ENCODE measurements around the gene SCYL1.

SCYL1 gene

DNA sequence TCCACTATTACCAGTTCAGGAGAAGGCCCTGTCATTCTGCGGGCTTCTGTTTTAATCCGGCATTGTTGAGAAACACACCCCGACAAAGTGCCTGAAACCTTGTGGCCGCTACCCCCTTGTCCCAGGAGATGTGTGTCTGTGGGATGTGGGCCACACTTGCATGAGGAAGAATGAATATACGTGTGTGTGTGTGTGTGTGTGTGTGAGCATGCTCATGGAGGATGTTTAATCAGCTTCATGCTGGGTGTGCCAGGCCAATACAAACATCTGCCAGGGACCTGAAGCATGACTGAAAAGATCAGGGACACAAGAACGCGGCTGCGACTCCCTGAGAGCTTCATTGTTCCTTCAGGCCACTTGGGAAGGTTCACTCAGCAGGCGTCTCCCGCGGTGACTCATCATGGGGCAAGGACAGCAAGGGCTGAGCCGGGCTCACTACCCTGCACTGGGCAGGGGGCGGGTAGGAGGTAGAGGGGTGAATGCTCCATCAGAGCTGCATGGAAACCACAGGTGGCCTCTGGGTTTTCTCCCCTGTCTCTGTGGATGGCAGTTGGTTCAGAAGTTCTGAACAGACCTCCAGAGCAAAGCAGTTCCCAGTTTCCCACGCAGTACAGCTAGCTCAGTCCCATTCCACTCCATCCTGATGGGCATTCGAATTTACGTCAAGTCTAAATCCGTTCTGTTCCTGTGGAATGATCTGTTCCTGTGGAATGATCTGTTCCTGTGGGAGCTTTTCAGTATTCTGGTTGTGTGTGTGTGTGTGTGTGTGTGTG is 33.1 kb upstream of the SCYL1 start:
- intact Hi-C loops (cut with DNase I) = no loop called here
- DNase-seq = peak in 34 of 42 donors; percentile 50 to 91 (median 67)

DNA sequence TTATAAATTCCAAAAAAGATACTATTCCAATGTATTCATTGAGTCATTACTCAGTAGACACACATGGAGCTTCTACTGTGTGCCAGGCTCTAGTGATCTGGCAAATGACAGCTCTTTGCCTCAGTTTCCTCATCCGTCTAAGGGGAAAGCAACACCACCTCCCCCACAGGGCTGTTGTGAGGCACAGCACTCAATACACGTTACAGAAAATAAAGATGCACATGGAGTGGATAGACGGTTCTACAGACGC is 32.6 kb upstream of the SCYL1 start:
- no peak for DNase-seq
- intact Hi-C loops (cut with DNase I) = no loop called here

DNA sequence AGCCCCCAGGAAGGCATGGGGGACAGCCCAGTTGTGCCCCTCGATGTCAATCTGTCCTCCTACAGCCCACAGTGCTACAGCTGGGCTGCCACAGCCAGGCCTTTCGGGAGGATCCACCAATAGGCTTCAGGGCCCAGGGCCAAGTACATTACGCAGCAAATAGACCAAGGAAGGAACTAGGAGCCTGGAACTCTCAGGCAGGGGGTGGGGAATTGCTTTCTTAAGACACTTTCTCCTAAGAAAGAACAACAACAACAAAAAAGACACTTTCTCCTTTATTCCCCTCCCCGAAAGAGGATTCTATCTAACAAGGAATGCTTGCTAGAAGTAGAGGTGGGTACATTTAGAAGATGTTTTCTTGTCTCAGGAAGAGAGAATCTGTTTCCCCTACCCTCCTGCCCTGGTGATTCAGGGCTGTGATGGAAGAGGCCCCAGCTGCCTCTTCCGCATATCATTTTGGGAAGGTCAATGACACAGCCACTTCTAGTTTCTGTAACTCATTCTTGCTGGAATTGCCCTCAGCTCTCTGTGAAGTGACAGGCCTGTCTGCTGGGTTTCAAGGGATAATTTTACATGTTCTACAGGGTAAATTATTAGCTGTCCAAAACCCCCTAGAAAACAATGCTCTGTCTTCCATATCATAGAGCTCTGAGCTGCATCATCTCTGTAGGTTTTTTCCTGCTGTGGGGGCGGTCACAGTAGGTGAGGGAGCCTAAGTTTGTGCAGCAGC is 32.1 kb upstream of the SCYL1 start:
- intact Hi-C loops (cut with DNase I) = no loop called here
- peak in 38 of 42 donors; percentile 57 to 89 (median 76) for DNase-seq

DNA sequence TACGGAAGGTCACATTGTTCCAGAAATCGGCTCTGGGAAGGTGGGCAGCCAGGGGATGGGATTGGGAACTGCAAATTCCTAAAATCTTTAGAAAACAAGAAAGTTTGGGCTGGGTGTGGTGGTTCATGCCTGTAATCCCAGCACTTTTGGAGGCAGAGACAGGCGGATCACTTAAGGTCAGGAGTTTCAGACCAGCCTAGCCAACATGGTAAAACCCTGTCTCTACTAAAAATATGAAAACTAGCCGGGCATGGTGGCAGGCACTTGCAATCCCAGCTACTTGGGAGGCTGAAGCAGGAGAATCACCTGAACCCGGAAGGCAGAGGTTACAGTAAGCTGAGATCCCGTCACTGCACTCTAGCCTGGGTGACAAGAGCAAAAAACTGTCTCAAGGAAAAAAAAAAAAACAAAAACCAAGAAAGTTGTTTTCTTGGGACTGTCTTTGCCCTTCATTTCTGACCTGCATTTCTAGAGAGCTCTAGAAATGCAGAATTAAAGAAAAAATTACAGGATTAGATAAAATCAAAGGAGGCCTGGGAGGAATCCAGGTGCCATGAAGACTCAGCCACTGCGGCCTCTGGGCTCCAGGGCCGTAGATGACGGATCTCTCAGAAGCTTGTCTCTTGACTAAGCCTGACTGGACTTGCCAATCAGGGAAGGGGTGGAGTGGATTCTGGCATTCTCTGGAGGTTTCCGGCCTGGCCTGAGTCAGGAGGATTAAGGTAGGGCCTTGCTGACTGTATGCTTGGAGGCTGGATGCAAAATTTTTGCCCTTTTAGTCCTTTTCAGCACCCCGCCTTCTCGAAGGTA is 31.3 kb upstream of the SCYL1 start:
- intact Hi-C loops (cut with DNase I) = no loop called here
- peak in 12 of 42 donors; percentile 29 to 77 (median 51) for DNase-seq

DNA sequence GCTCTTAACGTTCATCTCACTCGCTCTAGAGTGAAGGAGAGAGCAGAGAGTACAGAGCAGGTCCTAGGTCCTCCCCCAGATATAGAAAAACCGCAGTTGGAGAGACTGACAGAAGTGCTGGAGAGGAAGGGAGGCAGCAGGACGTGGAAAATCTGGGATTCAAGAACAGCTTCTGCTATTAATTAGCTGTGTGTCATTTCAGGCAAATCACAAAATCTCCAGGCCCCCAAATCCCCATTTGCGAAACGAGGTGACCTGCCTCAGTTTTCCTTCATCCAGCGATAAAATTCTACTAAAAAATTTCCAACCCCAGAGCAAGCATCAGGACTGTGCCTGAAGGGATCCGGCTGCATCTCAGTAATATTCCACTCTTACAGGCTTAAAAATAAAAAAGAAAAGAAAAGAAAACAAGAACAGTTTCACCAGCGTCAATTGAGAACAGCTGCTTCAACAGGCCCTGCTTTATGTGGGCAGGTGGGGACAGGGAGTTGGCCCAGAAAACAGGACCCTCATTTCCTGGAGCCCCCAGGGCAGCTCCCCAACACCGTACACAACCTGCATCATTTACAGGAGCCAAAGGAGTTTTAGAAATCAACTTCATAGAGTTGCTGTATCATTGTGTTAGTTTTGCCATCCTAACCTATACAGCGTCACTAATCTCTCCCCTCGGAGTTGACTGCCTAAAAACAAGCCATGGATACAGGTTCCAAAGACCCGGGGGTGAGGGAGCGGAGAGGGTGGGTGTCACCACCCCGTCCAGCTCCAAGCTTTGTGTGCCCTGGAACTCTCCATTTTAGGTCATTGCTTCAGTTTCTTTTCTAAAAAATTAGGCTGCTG is 28.4 kb upstream of the SCYL1 start:
- DNase-seq = peak in 16 of 42 donors; percentile 19 to 75 (median 44)
- intact Hi-C loops (cut with DNase I) = loop anchor here (5.0 kb wide), 1 partner anchor 74 kb away; the partner anchor contains the start of gene NEAT1

DNA sequence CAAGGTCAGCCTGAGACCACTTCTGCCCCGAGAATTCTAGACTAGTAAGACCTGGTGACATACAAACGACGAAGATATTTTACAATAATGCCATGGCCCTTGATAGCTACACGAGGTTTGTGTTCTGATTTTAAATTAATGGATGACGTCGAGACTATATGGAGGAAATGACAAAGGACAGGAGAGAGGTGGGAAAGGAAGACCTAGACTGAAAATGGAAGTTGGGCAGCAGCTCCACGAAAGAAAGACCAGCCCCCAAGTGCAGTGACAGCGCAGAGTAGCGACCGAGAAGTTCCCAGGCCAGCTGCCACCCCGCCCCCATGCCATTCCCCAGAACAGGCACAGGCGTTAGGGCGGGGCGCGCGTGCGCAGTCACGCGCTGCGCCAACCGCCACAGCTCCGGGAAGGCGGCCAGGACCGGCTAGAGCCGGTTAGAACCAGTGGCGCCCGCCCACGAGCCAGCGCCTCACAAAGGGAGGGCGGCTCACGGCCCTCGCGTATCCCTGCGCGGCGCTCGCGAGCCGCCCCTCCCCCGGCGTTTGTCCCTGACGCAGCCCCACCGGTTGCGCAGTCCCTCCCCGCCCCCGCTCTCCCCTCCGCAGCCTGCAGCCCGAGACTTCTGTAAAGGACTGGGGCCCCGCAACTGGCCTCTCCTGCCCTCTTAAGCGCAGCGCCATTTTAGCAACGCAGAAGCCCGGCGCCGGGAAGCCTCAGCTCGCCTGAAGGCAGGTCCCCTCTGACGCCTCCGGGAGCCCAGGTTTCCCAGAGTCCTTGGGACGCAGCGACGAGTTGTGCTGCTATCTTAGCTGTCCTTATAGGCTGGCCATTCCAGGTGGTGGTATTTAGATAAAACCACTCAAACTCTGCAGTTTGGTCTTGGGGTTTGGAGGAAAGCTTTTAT is 27.5 kb upstream of the SCYL1 start:
- intact Hi-C loops (cut with DNase I) = loop anchor here (5.0 kb wide), 1 partner anchor 75 kb away; the partner anchor contains the start of gene NEAT1
- DNase-seq = peak; percentile 95 to 99 (median 98)

DNA sequence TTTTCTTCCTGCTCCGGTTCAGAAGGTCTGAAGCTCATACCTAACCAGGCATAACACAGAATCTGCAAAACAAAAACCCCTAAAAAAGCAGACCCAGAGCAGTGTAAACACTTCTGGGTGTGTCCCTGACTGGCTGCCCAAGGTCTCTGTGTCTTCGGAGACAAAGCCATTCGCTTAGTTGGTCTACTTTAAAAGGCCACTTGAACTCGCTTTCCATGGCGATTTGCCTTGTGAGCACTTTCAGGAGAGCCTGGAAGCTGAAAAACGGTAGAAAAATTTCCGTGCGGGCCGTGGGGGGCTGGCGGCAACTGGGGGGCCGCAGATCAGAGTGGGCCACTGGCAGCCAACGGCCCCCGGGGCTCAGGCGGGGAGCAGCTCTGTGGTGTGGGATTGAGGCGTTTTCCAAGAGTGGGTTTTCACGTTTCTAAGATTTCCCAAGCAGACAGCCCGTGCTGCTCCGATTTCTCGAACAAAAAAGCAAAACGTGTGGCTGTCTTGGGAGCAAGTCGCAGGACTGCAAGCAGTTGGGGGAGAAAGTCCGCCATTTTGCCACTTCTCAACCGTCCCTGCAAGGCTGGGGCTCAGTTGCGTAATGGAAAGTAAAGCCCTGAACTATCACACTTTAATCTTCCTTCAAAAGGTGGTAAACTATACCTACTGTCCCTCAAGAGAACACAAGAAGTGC is 26.7 kb upstream of the SCYL1 start:
- intact Hi-C loops (cut with DNase I) = loop anchor here (5.0 kb wide), 1 partner anchor 76 kb away; the partner anchor contains the start of gene NEAT1
- DNase-seq = peak in 28 of 42 donors; percentile 31 to 82 (median 60)

DNA sequence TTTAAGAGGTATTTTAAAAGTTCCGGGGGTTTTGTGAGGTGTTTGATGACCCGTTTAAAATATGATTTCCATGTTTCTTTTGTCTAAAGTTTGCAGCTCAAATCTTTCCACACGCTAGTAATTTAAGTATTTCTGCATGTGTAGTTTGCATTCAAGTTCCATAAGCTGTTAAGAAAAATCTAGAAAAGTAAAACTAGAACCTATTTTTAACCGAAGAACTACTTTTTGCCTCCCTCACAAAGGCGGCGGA is 26.2 kb upstream of the SCYL1 start:
- intact Hi-C loops (cut with DNase I) = loop anchor here (5.0 kb wide), 1 partner anchor 76 kb away; the partner anchor contains the start of gene NEAT1
- no peak for DNase-seq

DNA sequence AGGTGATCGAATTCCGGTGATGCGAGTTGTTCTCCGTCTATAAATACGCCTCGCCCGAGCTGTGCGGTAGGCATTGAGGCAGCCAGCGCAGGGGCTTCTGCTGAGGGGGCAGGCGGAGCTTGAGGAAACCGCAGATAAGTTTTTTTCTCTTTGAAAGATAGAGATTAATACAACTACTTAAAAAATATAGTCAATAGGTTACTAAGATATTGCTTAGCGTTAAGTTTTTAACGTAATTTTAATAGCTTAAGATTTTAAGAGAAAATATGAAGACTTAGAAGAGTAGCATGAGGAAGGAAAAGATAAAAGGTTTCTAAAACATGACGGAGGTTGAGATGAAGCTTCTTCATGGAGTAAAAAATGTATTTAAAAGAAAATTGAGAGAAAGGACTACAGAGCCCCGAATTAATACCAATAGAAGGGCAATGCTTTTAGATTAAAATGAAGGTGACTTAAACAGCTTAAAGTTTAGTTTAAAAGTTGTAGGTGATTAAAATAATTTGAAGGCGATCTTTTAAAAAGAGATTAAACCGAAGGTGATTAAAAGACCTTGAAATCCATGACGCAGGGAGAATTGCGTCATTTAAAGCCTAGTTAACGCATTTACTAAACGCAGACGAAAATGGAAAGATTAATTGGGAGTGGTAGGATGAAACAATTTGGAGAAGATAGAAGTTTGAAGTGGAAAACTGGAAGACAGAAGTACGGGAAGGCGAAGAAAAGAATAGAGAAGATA is 25.7 kb upstream of the SCYL1 start, which contains the start of gene MALAT1:
Gene MALAT1 (plus strand): TSS at position 69 of the 736 bp plus-strand sequence.
- peak; percentile 91 to 98 (median 96) for DNase-seq
- intact Hi-C loops (cut with DNase I) = loop anchor here (1.0 to 5.0 kb wide), 2 partner anchors 22 to 77 kb away; partner anchors contain the start of gene NEAT1

DNA sequence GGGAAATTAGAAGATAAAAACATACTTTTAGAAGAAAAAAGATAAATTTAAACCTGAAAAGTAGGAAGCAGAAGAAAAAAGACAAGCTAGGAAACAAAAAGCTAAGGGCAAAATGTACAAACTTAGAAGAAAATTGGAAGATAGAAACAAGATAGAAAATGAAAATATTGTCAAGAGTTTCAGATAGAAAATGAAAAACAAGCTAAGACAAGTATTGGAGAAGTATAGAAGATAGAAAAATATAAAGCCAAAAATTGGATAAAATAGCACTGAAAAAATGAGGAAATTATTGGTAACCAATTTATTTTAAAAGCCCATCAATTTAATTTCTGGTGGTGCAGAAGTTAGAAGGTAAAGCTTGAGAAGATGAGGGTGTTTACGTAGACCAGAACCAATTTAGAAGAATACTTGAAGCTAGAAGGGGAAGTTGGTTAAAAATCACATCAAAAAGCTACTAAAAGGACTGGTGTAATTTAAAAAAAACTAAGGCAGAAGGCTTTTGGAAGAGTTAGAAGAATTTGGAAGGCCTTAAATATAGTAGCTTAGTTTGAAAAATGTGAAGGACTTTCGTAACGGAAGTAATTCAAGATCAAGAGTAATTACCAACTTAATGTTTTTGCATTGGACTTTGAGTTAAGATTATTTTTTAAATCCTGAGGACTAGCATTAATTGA is 25.0 kb upstream of the SCYL1 start:
- peak in 1 of 42 donors; percentile 23 for DNase-seq
- intact Hi-C loops (cut with DNase I) = loop anchor here (1.0 to 5.0 kb wide), 2 partner anchors 23 to 78 kb away; partner anchors contain the start of gene NEAT1

DNA sequence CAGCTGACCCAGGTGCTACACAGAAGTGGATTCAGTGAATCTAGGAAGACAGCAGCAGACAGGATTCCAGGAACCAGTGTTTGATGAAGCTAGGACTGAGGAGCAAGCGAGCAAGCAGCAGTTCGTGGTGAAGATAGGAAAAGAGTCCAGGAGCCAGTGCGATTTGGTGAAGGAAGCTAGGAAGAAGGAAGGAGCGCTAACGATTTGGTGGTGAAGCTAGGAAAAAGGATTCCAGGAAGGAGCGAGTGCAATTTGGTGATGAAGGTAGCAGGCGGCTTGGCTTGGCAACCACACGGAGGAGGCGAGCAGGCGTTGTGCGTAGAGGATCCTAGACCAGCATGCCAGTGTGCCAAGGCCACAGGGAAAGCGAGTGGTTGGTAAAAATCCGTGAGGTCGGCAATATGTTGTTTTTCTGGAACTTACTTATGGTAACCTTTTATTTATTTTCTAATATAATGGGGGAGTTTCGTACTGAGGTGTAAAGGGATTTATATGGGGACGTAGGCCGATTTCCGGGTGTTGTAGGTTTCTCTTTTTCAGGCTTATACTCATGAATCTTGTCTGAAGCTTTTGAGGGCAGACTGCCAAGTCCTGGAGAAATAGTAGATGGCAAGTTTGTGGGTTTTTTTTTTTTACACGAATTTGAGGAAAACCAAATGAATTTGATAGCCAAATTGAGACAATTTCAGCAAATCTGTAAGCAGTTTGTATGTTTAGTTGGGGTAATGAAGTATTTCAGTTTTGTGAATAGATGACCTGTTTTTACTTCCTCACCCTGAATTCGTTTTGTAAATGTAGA is 24.3 kb upstream of the SCYL1 start:
- intact Hi-C loops (cut with DNase I) = no loop called here
- DNase-seq = peak in 15 of 42 donors; percentile 25 to 76 (median 53)

DNA sequence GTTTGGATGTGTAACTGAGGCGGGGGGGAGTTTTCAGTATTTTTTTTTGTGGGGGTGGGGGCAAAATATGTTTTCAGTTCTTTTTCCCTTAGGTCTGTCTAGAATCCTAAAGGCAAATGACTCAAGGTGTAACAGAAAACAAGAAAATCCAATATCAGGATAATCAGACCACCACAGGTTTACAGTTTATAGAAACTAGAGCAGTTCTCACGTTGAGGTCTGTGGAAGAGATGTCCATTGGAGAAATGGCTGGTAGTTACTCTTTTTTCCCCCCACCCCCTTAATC is 23.8 kb upstream of the SCYL1 start:
- intact Hi-C loops (cut with DNase I) = no loop called here
- DNase-seq = peak in 1 of 42 donors; percentile 13

DNA sequence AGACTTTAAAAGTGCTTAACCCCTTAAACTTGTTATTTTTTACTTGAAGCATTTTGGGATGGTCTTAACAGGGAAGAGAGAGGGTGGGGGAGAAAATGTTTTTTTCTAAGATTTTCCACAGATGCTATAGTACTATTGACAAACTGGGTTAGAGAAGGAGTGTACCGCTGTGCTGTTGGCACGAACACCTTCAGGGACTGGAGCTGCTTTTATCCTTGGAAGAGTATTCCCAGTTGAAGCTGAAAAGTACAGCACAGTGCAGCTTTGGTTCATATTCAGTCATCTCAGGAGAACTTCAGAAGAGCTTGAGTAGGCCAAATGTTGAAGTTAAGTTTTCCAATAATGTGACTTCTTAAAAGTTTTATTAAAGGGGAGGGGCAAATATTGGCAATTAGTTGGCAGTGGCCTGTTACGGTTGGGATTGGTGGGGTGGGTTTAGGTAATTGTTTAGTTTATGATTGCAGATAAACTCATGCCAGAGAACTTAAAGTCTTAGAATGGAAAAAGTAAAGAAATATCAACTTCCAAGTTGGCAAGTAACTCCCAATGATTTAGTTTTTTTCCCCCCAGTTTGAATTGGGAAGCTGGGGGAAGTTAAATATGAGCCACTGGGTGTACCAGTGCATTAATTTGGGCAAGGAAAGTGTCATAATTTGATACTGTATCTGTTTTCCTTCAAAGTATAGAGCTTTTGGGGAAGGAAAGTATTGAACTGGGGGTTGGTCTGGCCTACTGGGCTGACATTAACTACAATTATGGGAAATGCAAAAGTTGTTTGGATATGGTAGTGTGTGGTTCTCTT is 23.2 kb upstream of the SCYL1 start:
- peak in 7 of 42 donors; percentile 2 to 33 (median 18) for DNase-seq
- intact Hi-C loops (cut with DNase I) = no loop called here

DNA sequence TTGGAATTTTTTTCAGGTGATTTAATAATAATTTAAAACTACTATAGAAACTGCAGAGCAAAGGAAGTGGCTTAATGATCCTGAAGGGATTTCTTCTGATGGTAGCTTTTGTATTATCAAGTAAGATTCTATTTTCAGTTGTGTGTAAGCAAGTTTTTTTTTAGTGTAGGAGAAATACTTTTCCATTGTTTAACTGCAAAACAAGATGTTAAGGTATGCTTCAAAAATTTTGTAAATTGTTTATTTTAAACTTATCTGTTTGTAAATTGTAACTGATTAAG is 22.7 kb upstream of the SCYL1 start:
- no peak for DNase-seq
- intact Hi-C loops (cut with DNase I) = no loop called here

All from head of caudate nucleus (tissue), 42 donors.